Fibroblast of lung (primary cell): Measurements from ENCODE around the gene CTNNA1. TPM values are rescaled to one million over a fixed set of nuclear protein-coding genes. Genes with fewer than 3 reads are reported as not detected.

Experiments used
- DNase-seq, 2 donors: peaks; one replicate each; pipeline versions ENCODE4 v3.0.0 to v3.0.0-alpha.2; 2010; ENCODE audit warnings: low read depth in 2 of 2
- H2AFZ ChIP-seq: 2 replicates; pipeline ENCODE4 v1.5.1; 2012; ENCODE audit warnings: low read length, control low read depth, inconsistent platforms
- H3K27ac ChIP-seq: 2 replicates; pipeline ENCODE4 v1.5.1; 2011; ENCODE audit warnings: low read length, control low read depth; ENCODE audit not compliant: insufficient read depth
- H3K27me3 ChIP-seq: 2 replicates; pipeline ENCODE4 v1.5.1; 2011; ENCODE audit warnings: mild to moderate bottlenecking, low read length; ENCODE audit not compliant: control insufficient read depth, insufficient read depth
- H3K36me3 ChIP-seq: 2 replicates; pipeline ENCODE4 v1.5.1; 2011; ENCODE audit warnings: low read length; ENCODE audit not compliant: control insufficient read depth, insufficient read depth
- H3K4me1 ChIP-seq: 2 replicates; pipeline ENCODE4 v1.5.1; 2011; ENCODE audit warnings: low read length; ENCODE audit not compliant: control insufficient read depth, insufficient read depth; ENCODE audit errors: extremely low read depth
- H3K4me2 ChIP-seq: 2 replicates; pipeline ENCODE4 v1.5.1; 2011; ENCODE audit warnings: low read length, control low read depth; ENCODE audit not compliant: insufficient read depth; ENCODE audit errors: extremely low read depth
- H3K4me3 ChIP-seq, 4 experiments: fragments of 200-600 bp in 1 of 4; sonication (generic) in 1 of 4; replicated peaks in 1 of 4; 2 replicates each; pipeline ENCODE4 v1.5.1; 2011 to 2016; ENCODE audit warnings: low read length in 4 of 4, low read depth in 3 of 4, mild to moderate bottlenecking in 3 of 4, control low read depth in 2 of 4, inconsistent platforms in 1 of 4, mixed read lengths in 1 of 4; ENCODE audit not compliant: insufficient read depth in 1 of 4; ENCODE audit errors: control extremely low read depth in 1 of 4
- H3K79me2 ChIP-seq: 2 replicates; pipeline ENCODE4 v1.5.1; 2012; ENCODE audit warnings: mild to moderate bottlenecking, low read length, inconsistent platforms; ENCODE audit not compliant: control insufficient read depth, insufficient read depth
- H3K9ac ChIP-seq: 2 replicates; pipeline ENCODE4 v1.5.1; 2011; ENCODE audit warnings: mild to moderate bottlenecking, low read length, control low read depth; ENCODE audit not compliant: insufficient read depth
- H3K9me3 ChIP-seq: 2 replicates; pipeline ENCODE4 v1.5.1; 2012; ENCODE audit warnings: low read depth, low read length; ENCODE audit not compliant: control insufficient read depth, insufficient read depth
- H4K20me1 ChIP-seq: 2 replicates; pipeline ENCODE4 v1.5.1; 2011; ENCODE audit warnings: low read length; ENCODE audit not compliant: control insufficient read depth, insufficient read depth; ENCODE audit errors: extremely low read depth
- CTCF ChIP-seq, 2 donors: IDR thresholded peaks in 1 of 2; conservative IDR thresholded peaks in 1 of 2; 1 replicate in 1 of 2; 2 replicates in 1 of 2; pipeline ENCODE4 v1.5.1; 2011 to 2012; ENCODE audit warnings: low read length in 2 of 2, control low read depth in 1 of 2, inconsistent platforms in 1 of 2, low read depth in 1 of 2, mild to moderate bottlenecking in 1 of 2
- EZH2 ChIP-seq: IDR thresholded peaks from 2 replicates; pipeline ENCODE4 v1.5.1; 2012; ENCODE audit warnings: low read length, control low read depth, mild to moderate bottlenecking; ENCODE audit errors: missing control alignments
- polyA plus RNA-seq, 2 donors: library from polyadenylated mRNA; depleted of rRNA in 1 of 2; stranded (reverse) in 1 of 2; unstranded in 1 of 2; fragments of >200 nt; gene quantifications; 2 replicates each; pipeline ENCODE4 v1.2.1, GENCODE V29; 2011 to 2012; ENCODE audit warnings: missing spikeins in 1 of 2
- total RNA-seq: library from RNA; depleted of rRNA; stranded (reverse); fragments of >200 nt; gene quantifications from 2 replicates; pipeline ENCODE4 v1.2.1, GENCODE V29; 2014

The CTNNA1 gene
- total and polyA plus RNA-seq, 2 donors (not counting 1 experiment from before 2014, with no cell fraction given): 181 to 557 TPM

- Histone ChIP-seq H3K9ac (no peak overlapping the region), H2AFZ (no peak overlapping the region), H3K27ac (no peak overlapping the region), H3K27me3 (no peaks in the 10 kb centered on the region), H3K4me2 (no peak overlapping the region), H3K4me3 (no peak overlapping the region), H3K36me3 (no peaks in the 10 kb centered on the region), H3K79me2 (no peaks in the 10 kb centered on the region), H4K20me1 (no peaks in the 10 kb centered on the region), H3K4me1 (peaks cover 8% of the 10 kb centered on the region), H3K9me3 (no peaks in the 10 kb centered on the region)
- TF ChIP-seq EZH2 (no peak), CTCF (conservative IDR thresholded peaks at IDR 0.05 in 1 of 2, IDR thresholded peaks at IDR 0.05 in 1 of 2; ENCODE audit: low read depth in 1 of 2, low read length in 2 of 2) (no peak)
- DNase-seq: no peak
These were observed 207.0 kb downstream of the CTNNA1 start for GRCh38 chr5:138960145-138960692.

- Histone ChIP-seq H3K79me2 (no peaks in the 10 kb centered on the region), H3K9ac (no peak overlapping the region), H2AFZ (no peak overlapping the region), H3K4me3 (no peak overlapping the region), H4K20me1 (no peaks in the 10 kb centered on the region), H3K4me1 (peaks cover 3% of the 10 kb centered on the region), H3K36me3 (no peaks in the 10 kb centered on the region), H3K27me3 (no peaks in the 10 kb centered on the region), H3K9me3 (no peaks in the 10 kb centered on the region), H3K4me2 (no peak overlapping the region), H3K27ac (no peak overlapping the region)
- no peak for DNase-seq
- TF ChIP-seq CTCF (conservative IDR thresholded peaks at IDR 0.05 in 1 of 2, IDR thresholded peaks at IDR 0.05 in 1 of 2; ENCODE audit: low read depth in 1 of 2, low read length in 2 of 2) (no peak), EZH2 (no peak)
These were observed 208.0 kb downstream of the CTNNA1 start for GRCh38 chr5:138961221-138961620.

- H3K79me2 ChIP-seq: no peaks in the 10 kb centered on the region
- no peaks in the 10 kb centered on the region for H3K27me3 ChIP-seq
- TF ChIP-seq CTCF (conservative IDR thresholded peaks at IDR 0.05 in 1 of 2, IDR thresholded peaks at IDR 0.05 in 1 of 2; ENCODE audit: low read depth in 1 of 2, low read length in 2 of 2) (no peak), EZH2 (no peak)
- H3K9me3 ChIP-seq: no peaks in the 10 kb centered on the region
- no peak overlapping the region for H3K4me3 ChIP-seq
- DNase-seq: no peak
- H3K9ac ChIP-seq: no peak overlapping the region
- H3K36me3 ChIP-seq: no peaks in the 10 kb centered on the region
- H2AFZ ChIP-seq: no peak overlapping the region
- H3K27ac ChIP-seq: no peak overlapping the region
- no peaks in the 10 kb centered on the region for H4K20me1 ChIP-seq
- H3K4me2 ChIP-seq: no peak overlapping the region
- H3K4me1 ChIP-seq: peaks cover 3% of the 10 kb centered on the region
These were observed 208.5 kb downstream of the CTNNA1 start for GRCh38 chr5:138961729-138962128.
